Caco-2 (cell line): Measurements from ENCODE around the gene NOD2. TPM values are rescaled to one million over a fixed set of nuclear protein-coding genes. Genes with fewer than 3 reads are reported as not detected.

Experiments used
- BruUV-seq: library from RNA; stranded (reverse); fragments of 400-500 nt; replicated peaks from 2 replicates; lab custom pipeline; 2021; lab: Mats Ljungman, UMichigan
- CTCF ChIA-PET: fragments of 300-600 bp; sonication (Branson Sonifier 250); formaldehyde crosslinking; loops from one replicate; lab custom pipeline; 2022; ENCODE audit warnings: antibody characterized with exemption; lab: Charles Lee
- POLR2A ChIA-PET: fragments of 300-600 bp; sonication (Branson Sonifier 250); formaldehyde crosslinking; loops from one replicate; lab custom pipeline; 2022; ENCODE audit warnings: antibody characterized with exemption; lab: Charles Lee
- DNase-seq, 2 experiments: peaks; one replicate each; pipeline versions ENCODE4 v3.0.0 to v3.0.0-alpha.2; 2020 to 2022
- H3K27me3 ChIP-seq: replicated peaks from 2 replicates; pipeline ENCODE4 v1.6.0; 2011; ENCODE audit warnings: low read length; ENCODE audit not compliant: control insufficient read depth, insufficient read depth
- H3K36me3 ChIP-seq: 2 replicates; pipeline ENCODE4 v1.5.1; 2011; ENCODE audit warnings: low read length; ENCODE audit not compliant: control insufficient read depth, insufficient read depth
- H3K4me1 ChIP-seq: fragments of 250-450 bp; sonication (Bioruptor Pico); 2 replicates; pipeline ENCODE4 v1.5.1; 2020; ENCODE audit warnings: mild to moderate bottlenecking
- H3K4me3 ChIP-seq: 2 replicates; pipeline ENCODE4 v1.5.1; 2011; ENCODE audit warnings: low read depth, mild to moderate bottlenecking, control low read depth, low read length
- H3K9me3 ChIP-seq: fragments of 250-450 bp; sonication (Bioruptor Pico); 2 replicates; pipeline ENCODE4 v1.5.1; 2020; ENCODE audit warnings: mild to moderate bottlenecking, moderate library complexity
- H3K27ac Mint-ChIP-seq: one replicate; pipeline ENCODE4 v1.8.0; 2022; ENCODE audit warnings: mixed read lengths; ENCODE audit not compliant: unreplicated experiment
- H3K27me3 Mint-ChIP-seq: one replicate; pipeline ENCODE4 v1.8.0; 2022; ENCODE audit warnings: mixed read lengths; ENCODE audit not compliant: insufficient read depth, unreplicated experiment
- H3K36me3 Mint-ChIP-seq: one replicate; pipeline ENCODE4 v1.8.0; 2022; ENCODE audit warnings: mild to moderate bottlenecking, mixed read lengths; ENCODE audit not compliant: insufficient read depth, unreplicated experiment
- H3K4me1 Mint-ChIP-seq: one replicate; pipeline ENCODE4 v1.8.0; 2022; ENCODE audit warnings: low read depth, mixed read lengths; ENCODE audit not compliant: unreplicated experiment
- H3K4me3 Mint-ChIP-seq: one replicate; pipeline ENCODE4 v1.8.0; 2022; ENCODE audit warnings: mild to moderate bottlenecking, moderate library complexity, mixed read lengths; ENCODE audit not compliant: unreplicated experiment
- H3K9me3 Mint-ChIP-seq: one replicate; pipeline ENCODE4 v1.8.0; 2022; ENCODE audit warnings: mixed read lengths; ENCODE audit not compliant: unreplicated experiment
- intact Hi-C: fragments of 100-400 bp; cut with micrococcal nuclease; formaldehyde crosslinking; loops from one replicate; pipeline ENCODE4 v1.10.0; 2022; ENCODE audit not compliant: unreplicated experiment
- total RNA-seq: library from RNA; stranded (reverse); gene quantifications from 2 replicates; pipeline ENCODE4 v1.2.3, GENCODE V29; 2022
- TF ChIP-seq, protein P1 (sequence below), 2 experiments: fragments of 200-600 bp in 1 of 2; IDR thresholded peaks; 1 replicate in 1 of 2; 2 replicates in 1 of 2; pipeline versions ENCODE4 v1.5.1 to v1.8.0; 2011 to 2022; ENCODE audit warnings: antibody characterized with exemption in 1 of 2, control low read depth in 1 of 2, inconsistent platforms in 1 of 2, low read depth in 1 of 2, low read length in 1 of 2, mild to moderate bottlenecking in 1 of 2, moderate library complexity in 1 of 2; ENCODE audit not compliant: insufficient read depth in 1 of 2, severe bottlenecking in 1 of 2, unreplicated experiment in 1 of 2

The NOD2 gene
- total RNA-seq, 1 experiment from 2014 or later: 0.23 TPM

DNA sequence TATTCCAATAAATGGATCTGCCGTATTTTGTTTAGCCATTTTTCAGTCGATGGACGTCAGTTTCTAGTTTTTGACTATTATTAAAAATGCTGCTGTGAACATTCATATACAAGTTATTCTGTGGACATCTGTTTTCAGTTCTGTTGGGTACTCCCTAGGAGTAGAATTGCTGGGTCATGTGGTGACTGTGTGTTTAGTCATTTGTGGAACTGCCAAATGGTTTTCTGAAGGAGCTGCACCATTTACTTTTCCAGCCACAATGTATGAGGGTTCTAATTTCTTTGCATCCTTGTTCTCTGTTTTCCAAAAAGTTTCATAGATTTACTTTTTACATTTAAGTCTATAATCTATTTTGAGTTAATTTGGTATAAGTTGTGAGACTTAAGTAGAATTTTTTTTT, 78.0 kb downstream of the NOD2 start:
- Mint-ChIP-seq H3K27ac (no peak overlapping the region), H3K4me3 (no peak overlapping the region), H3K9me3 (peaks cover 5% of the 10 kb centered on the region), H3K27me3 (no peaks in the 10 kb centered on the region), H3K4me1 (no peaks in the 10 kb centered on the region), H3K36me3 (no peaks in the 10 kb centered on the region)
- CTCF ChIA-PET: no interaction called here
- BruUV-seq: no TSS peak
- Histone ChIP-seq H3K4me1 (no peaks in the 10 kb centered on the region), H3K9me3 (no peaks in the 10 kb centered on the region), H3K36me3 (no peaks in the 10 kb centered on the region), H3K4me3 (no peak overlapping the region), H3K27me3 (no peaks in the 10 kb centered on the region)
- intact Hi-C loops: no loop called here
- TF ChIP-seq, protein P1, sequence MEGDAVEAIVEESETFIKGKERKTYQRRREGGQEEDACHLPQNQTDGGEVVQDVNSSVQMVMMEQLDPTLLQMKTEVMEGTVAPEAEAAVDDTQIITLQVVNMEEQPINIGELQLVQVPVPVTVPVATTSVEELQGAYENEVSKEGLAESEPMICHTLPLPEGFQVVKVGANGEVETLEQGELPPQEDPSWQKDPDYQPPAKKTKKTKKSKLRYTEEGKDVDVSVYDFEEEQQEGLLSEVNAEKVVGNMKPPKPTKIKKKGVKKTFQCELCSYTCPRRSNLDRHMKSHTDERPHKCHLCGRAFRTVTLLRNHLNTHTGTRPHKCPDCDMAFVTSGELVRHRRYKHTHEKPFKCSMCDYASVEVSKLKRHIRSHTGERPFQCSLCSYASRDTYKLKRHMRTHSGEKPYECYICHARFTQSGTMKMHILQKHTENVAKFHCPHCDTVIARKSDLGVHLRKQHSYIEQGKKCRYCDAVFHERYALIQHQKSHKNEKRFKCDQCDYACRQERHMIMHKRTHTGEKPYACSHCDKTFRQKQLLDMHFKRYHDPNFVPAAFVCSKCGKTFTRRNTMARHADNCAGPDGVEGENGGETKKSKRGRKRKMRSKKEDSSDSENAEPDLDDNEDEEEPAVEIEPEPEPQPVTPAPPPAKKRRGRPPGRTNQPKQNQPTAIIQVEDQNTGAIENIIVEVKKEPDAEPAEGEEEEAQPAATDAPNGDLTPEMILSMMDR (IDR thresholded peaks at IDR 0.05; ENCODE audit: insufficient read depth in 1 of 2, low read depth in 1 of 2, low read length in 1 of 2, severe bottlenecking in 1 of 2, unreplicated experiment in 1 of 2): no peak
- POLR2A ChIA-PET: no interaction called here
- DNase-seq: no peak

DNA sequence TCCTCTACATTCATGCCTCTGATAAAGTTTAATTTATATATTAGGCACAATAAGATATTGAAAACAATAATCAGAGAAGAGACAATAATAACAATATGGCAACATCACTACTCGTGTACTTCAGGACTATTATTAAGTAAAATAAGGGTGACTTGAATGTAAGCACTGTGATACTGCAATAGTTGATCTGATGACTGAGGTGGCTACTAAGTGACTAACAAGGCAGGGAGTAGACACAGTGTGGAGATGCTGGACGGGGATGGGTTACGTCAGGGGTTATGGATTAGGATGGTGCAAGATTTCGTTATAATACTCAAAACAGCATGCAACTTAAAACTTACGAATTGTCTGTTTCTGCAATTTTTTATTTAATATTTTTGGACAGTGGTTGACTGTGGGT, 81.0 kb downstream of the NOD2 start:
- Mint-ChIP-seq H3K4me1 (peaks cover 12% of the 10 kb centered on the region), H3K27me3 (no peaks in the 10 kb centered on the region), H3K27ac (no peak overlapping the region), H3K4me3 (no peak overlapping the region), H3K36me3 (no peaks in the 10 kb centered on the region), H3K9me3 (no peaks in the 10 kb centered on the region)
- intact Hi-C loops: no loop called here
- no peaks in the 10 kb centered on the region for H3K36me3 ChIP-seq
- BruUV-seq: no TSS peak
- H3K4me3 ChIP-seq: no peak overlapping the region
- ChIA-PET CTCF (no interaction called here), POLR2A (no interaction called here)
- no peak for DNase-seq
- TF ChIP-seq, protein P1 (IDR thresholded peaks at IDR 0.05; ENCODE audit: insufficient read depth in 1 of 2, low read depth in 1 of 2, low read length in 1 of 2, severe bottlenecking in 1 of 2, unreplicated experiment in 1 of 2): no peak
- H3K27me3 ChIP-seq: no peaks in the 10 kb centered on the region
- no peaks in the 10 kb centered on the region for H3K4me1 ChIP-seq
- no peaks in the 10 kb centered on the region for H3K9me3 ChIP-seq

DNA sequence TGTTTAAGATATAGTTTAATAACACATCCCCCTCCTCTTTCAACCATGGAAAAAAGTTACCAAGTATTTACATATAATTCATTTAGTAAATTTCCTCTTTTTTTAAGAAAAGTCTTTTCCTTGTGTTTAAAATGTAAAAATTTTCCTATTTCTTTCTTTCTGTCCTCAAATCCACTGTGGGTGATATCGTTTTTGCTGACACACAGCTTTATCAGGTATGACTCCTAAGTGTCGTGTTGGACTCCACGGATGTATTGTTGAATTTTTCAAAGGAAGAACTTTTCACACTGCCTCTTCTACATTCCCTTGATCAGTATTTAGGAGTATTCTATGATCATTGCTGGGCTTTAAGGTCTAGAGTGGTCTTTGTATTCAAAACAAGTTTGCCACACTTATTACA, 81.6 kb downstream of the NOD2 start:
- H3K4me3 ChIP-seq: no peak overlapping the region
- peaks cover 12% of the 10 kb centered on the region for H3K4me1 Mint-ChIP-seq
- POLR2A ChIA-PET: no interaction called here
- H3K27me3 ChIP-seq: no peaks in the 10 kb centered on the region
- no peaks in the 10 kb centered on the region for H3K9me3 Mint-ChIP-seq
- H3K27ac Mint-ChIP-seq: no peak overlapping the region
- CTCF ChIA-PET: no interaction called here
- no peaks in the 10 kb centered on the region for H3K36me3 Mint-ChIP-seq
- BruUV-seq: no TSS peak
- H3K4me1 ChIP-seq: no peaks in the 10 kb centered on the region
- H3K9me3 ChIP-seq: no peaks in the 10 kb centered on the region
- no peak for DNase-seq
- no peaks in the 10 kb centered on the region for H3K36me3 ChIP-seq
- H3K27me3 Mint-ChIP-seq: no peaks in the 10 kb centered on the region
- no peak overlapping the region for H3K4me3 Mint-ChIP-seq
- intact Hi-C loops: no loop called here
- TF ChIP-seq, protein P1 (IDR thresholded peaks at IDR 0.05; ENCODE audit: insufficient read depth in 1 of 2, low read depth in 1 of 2, low read length in 1 of 2, severe bottlenecking in 1 of 2, unreplicated experiment in 1 of 2): no peak
